Muscle of arm (tissue), 12 donors: ENCODE data around the gene ZC3H10. TPM values are rescaled to one million over a fixed set of nuclear protein-coding genes. Genes with fewer than 3 reads are reported as not detected.

ENCODE experiments used
- DNase-seq: peaks from one replicate; pipeline ENCODE4 v3.0.0-alpha.2; 2013
- polyA plus RNA-seq, 12 donors: library from polyadenylated mRNA; unstranded; fragments of 120-200 nt; gene quantifications; one replicate each; pipeline ENCODE4 v1.2.1, GENCODE V29; 2013; ENCODE audit not compliant: insufficient read length in 12 of 12

ZC3H10 gene
- polyA plus RNA-seq, 12 donors = 3.3 to 8.8 (median 5.0) TPM; not detected in 1

DNA sequence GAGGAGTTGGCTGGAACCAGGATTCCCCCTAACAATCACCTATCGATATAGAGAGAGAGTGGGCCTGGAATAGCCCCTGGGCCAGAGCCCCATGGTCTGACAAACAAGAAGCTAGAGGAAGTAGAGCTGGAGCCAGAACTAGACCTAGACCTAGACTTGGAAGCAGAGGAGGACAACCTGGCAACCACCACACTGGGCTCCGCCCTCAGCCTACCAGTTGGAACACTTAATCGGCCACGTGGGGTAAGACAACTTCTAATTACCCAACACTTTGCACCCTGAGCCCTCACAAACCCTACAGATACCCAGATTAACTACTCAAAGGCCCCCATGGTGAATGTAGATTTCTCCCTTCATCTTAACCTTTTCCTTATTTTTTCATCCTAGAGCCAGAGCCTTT is 18.3 kb upstream of the ZC3H10 start:
- no peak for DNase-seq

DNA sequence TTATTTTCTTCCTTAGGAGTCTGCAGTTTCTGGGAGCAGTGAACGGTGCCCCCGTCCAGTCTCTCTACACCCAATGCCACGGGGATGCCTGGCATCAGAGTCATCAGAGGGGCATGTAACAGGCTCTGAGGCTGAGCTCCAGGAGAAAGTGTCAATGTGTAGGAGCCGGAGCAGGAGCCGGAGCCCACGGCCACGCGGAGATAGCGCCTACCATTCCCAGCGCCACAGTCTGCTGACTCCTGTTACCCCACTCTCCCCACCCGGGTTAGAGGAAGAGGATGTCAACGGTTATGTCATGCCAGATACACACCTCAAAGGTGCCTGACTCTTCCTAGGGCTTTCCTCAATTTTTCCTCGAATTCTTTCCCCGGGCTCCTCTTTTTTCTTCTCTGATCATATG is 17.0 kb upstream of the ZC3H10 start:
- DNase-seq = no peak

DNA sequence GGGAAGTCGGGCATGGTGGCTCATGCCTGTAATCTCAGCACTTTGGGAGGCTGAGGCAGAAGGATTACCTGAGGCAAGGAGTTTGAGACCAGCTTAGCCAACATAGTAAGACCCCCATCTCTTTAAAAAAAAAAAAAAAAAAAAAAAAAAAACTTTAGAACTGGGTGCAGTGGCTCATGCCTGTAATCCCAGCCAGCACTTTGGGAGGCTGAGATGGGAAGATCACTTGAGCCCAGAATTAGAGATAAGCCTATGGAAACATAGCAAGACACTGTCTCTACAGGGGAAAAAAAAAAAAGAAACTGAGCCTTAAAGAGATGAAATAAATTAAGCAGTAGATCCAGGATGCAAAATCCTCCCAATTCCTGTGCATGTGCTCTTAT is 15.4 kb upstream of the ZC3H10 start:
- no peak for DNase-seq

DNA sequence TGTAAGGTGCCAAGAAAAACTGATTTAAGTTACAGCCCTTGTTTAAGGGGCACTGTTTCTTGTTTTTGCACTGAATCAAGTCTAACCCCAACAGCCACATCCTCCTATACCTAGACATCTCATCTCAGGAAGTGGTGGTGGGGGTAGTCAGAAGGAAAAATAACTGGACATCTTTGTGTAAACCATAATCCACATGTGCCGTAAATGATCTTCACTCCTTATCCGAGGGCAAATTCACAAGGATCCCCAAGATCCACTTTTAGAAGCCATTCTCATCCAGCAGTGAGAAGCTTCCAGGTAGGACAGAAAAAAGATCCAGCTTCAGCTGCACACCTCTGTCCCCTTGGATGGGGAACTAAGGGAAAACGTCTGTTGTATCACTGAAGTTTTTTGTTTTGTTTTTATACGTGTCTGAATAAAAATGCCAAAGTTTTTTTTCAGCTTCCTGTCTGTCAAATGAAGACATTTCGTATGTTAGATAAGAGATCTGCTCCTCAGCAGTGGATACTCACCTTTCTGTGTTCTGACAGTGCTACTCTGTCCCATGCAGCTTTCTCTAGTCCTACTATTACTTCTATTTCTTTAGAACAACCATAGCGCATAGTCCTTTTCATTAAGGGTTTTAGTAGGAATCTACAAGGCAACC is 14.9 kb upstream of the ZC3H10 start:
- no peak for DNase-seq

DNA sequence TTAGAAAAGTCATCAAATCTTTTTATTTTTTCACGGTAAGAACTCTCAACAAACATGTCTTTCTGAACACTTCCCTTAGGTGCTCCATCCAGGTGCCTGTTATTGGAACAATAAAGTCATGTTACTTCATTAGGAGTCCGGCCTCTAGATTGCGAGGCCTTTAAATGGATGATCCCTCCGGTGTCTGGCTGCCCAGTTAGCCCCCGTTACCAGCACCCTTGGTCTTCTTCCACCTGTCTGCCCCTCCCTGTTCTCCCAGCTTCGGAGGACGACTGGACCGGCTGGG is 14.3 kb upstream of the ZC3H10 start:
- no peak for DNase-seq

DNA sequence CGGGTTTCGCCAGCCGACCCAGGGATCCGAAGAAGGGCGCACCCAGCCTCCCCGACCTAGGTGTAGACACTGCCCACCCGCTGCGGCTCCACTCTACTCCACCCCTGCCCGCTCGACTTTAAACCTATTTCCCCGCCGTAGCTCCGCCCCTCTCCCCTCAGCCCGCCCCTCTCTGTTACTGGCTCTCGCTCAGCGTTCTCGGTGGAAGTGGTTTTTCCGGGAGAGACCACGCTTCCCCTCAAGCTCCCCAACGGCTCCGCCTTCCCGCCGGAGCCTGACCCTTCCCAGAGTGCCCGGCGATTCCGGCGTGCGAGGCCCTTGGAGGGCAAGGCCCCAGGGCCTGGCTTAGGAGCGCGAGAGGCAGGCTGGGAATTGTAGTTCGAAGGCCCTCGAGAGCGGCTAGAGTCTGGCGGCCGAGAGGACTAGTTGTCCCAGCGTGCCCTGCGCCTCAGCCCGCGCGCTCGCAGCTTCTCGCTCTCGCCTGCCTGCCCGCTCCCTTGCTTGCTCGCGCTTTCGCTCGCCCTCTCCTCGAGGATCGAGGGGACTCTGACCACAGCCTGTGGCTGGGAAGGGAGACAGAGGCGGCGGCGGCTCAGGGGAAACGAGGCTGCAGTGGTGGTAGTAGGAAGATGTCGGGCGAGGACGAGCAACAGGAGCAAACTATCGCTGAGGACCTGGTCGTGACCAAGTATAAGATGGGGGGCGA is 13.8 kb upstream of the ZC3H10 start, which contains the start of gene PA2G4:
Gene PA2G4, plus strand, starts transcription at position 451 of the 706 bp plus-strand sequence. Its CDS starts 179 bp downstream, at position 630.
- DNase-seq = peak; percentile 96

DNA sequence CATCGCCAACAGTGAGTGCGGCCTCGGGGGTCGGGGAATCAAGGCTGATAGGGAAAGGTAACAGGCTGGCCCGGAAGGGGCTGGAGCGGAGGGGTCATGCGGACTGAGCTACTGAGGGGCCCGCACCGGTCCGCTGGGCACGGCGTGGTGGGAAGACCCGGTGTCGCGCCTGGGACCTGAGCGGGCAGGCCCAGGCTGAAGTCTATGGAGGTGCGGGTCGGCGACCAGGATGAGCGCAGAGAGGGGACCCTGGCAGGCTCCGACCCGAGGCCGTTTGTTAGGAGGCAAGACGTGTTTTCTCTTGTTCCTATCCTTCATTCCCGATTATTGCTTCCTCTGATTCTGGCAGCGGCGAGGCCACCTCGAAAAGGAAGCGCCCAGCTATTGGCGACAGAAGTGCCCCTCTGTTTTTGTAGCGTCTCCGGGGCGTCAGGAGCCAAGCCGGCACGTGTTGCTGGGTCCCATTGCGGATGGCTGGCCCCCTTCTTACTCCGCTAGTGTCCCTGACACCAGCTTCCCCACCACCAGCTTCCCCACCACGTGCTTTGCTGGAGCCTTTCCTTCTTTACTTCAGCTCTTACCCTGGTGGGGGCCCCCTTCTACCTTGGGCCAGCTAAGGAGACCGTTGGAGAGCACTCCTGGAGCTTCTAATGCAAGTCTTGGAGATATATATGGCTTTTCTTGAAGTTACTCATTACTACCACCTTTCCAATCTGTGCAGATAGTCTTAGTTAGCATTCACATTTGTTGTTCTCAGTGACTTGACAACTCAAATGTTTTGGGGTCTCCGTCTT is 13.1 kb upstream of the ZC3H10 start:
- no peak for DNase-seq

DNA sequence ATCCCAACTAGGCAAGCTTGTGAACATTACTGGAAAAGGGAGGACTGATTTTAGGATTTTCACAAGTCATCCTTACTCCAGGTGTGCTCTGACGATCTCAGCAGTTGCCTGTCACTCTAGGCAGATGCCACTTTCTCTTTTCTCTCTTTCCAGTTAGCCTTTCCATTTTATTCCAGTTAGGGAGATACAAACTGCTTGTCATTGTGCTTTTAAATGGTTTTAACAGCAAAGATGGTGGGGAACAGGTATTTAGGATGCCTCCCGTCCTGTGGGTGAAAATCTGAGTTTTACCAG is 12.5 kb upstream of the ZC3H10 start:
- DNase-seq = no peak

DNA sequence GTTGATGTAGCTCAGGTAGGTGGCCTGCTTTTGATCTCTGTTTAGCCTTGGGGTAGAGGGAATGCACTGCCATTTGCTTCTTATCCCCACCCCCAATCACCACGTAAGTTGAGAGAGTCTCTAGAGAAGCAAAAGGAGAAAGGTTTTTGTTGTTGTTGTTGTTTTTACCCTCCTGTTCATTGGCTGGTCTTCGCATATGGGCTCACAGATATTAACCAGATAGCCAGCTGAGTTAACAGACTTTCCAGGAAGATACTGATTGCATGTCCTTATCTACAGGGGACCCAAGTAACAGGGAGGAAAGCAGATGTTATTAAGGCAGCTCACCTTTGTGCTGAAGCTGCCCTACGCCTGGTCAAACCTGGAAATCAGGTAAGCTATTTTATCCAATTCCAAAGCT is 10.8 kb upstream of the ZC3H10 start:
- no peak for DNase-seq

DNA sequence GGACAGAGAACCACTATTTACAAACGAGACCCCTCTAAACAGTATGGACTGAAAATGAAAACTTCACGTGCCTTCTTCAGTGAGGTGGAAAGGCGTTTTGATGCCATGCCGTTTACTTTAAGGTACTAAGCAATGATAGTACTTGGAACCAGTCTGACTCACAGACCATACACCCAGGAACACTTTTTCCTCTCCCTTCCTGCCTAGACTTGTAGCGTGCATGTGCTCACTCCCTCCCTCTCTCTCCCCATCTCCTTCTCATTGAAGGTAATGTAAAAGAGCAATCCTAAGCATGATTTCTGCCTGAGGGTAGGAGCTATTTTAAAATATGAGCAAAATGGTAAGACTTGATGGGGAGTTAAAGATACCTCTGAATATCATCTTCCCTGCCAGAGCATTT is 7.5 kb upstream of the ZC3H10 start:
- DNase-seq = no peak

DNA sequence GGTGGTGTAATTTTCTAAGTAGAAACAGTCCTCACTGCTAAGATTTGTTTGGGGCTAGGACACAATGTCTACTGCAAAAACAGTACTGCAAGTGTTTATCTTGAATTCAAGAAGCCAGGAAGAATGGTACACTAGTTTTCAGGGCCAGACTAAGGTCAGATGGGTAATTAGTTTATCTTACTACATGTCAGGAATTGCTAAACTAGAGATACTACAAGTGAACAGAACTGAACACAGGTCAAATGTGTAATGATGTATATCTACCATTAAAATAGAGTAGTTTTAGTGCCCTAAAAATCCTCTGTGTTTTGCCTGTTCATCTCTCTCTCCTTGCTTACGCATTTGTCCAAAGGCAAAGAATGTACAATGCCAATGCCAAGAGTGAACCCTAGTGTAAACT is 4.0 kb upstream of the ZC3H10 start:
- no peak for DNase-seq

DNA sequence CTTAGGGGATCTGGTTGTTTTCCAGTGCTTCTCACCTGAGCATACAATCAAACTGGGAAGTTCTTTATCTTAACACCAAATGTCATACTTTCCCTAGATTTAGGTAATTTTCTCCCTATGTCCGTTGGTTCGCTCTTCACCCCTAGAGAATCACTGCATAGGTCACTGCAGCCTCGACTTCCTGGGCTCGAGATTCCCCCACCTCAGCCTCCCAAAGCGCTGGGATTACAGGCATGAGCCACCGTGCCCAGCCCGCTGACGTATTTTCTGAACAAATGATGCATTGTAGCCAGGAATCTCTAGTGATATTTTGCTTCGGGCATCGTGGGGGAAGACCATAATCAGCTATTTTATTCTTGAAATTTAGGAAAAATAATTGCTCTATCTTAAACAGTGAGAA is 2.7 kb upstream of the ZC3H10 start:
- peak; percentile 17 for DNase-seq

DNA sequence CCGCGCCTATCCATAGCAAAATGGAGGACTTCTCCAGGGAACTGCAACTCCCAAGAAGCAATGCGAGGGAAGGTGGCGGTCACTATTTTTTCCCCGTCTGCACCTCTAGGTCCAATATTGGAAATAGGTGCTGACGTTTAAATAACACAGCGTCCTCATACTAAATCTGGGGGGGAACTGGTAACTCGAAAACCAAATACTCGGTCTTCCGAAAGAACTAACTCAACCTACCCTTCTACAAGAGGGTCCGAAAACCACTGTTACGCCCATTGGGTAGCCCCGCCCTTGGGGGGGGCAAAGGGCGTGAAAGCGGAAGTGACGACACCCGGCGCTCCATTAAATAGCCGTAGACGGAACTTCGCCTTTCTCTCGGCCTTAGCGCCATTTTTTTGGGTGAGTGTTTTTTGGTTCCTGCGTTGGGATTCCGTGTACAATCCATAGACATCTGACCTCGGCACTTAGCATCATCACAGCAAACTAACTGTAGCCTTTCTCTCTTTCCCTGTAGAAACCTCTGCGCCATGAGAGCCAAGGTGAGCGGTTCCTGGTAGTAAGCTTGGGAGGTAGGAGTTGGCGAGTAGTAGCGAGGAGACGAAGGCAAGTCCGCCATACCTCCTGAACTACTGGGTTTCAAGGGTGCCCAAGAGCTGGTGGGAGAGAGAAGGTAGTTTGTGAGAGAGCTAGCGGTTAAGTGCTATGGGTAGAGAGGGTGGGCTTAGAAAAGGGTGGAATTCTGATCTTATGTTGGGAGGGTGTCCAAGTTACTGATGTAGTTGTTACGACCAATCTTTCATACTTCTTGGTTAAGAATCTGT is 1.6 kb upstream of the ZC3H10 start, which contains the start of gene RPL41:
Gene RPL41, plus strand, starts transcription at position 367 of the 815 bp plus-strand sequence.
- DNase-seq = peak; percentile 98

DNA sequence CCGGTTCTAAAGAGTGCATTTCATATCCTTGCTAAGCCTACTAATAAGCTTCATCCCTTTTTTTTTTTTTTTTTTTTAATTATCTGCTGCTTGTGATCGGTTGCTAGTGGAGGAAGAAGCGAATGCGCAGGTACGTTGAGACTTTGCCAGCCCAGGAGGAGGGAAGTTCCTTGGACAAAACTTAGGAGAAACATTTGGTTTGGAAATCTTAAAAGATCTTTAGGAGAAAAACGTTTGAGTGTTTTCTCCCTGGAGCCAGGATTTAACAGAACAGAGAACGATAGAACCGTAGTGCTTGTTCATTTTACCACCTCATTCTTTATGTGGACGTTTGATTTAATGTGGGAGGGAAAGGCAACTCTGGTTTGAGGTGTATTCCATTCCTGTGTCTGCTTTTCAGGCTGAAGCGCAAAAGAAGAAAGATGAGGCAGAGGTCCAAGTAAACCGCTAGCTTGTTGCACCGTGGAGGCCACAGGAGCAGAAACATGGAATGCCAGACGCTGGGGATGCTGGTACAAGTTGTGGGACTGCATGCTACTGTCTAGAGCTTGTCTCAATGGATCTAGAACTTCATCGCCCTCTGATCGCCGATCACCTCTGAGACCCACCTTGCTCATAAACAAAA is 872 bp upstream of the ZC3H10 start:
- DNase-seq = peak; percentile 26

DNA sequence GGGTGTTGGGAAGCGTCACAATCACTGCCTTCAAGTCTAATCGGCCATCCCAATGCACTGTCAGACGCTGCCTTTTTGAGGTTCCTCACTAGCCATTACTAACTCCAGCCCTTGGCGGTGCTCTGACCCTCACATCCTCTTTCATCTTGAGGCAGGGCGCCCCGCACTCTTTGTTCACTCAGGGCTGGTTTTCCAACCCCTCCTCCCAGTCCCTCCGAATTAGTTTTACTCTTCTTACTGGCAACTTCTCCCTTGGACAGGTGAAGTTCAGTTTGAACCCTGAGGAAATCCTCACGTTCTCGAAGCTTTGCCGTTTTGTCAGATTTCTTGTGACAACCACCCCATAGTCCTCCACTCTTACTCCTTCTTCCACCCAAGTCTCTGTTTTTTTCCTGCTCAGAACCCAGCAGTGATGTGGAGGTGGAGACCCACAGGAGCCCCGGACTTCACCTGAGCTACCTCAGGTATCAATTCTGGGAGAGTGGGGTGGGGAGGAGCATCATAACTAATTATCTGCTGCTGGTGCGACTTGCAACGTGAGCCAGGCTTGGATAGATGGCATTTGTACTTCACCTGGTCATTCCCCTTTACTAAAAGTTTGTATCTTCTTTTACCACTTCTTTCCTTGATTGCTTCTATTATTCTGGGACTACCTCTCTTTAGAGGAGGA is 757 bp downstream of the ZC3H10 start:
- no peak for DNase-seq

DNA sequence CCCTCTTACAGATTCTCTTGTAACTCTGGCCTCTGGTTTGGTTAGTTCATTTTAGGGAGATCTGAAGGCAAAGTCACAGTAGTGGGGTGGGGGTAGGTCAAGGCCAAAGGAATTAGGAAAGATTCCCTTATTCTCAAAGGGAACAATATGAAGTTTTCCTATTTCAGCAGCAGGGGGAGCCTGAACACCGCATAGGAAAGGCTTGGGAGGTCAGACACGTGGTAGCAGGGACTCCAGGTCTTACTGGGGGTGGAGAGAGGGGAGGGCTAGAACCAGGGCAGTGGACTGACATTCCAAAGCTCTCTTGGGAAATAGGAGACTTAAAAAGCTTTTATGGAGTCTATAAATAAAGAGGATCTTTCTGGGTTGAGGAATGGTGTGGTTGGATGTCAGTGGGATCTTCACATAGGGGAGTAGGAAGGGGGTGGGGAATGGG is 1.3 kb downstream of the ZC3H10 start:
- DNase-seq = peak; percentile 82

DNA sequence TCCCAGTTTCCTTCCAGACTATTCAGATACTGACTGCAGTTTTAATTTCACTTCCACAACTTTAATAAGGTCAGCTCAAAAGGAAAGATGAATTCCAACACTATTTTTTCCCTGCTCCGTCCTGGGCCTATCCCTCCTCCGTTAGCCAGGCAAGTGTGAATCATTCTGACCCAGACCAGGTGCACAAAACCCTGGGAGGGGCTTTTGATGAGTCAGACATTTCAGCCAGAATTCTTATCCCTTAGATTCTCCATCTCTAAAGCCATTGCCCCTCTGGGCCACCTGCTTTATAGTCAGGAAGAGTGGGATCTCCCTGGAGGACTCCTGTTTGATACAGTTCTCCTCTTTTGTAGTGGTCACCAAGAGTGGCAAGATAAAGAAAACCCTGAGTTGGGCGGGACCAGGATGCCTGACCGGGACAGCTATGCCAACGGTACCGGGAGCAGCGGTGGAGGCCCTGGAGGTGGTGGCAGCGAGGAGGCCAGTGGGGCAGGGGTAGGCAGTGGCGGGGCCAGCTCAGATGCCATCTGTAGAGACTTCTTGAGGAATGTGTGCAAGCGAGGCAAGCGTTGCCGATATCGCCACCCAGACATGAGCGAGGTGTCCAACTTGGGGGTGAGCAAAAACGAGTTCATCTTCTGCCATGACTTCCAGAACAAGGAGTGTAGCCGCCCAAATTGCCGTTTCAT is 2.2 kb downstream of the ZC3H10 start:
- DNase-seq = no peak

DNA sequence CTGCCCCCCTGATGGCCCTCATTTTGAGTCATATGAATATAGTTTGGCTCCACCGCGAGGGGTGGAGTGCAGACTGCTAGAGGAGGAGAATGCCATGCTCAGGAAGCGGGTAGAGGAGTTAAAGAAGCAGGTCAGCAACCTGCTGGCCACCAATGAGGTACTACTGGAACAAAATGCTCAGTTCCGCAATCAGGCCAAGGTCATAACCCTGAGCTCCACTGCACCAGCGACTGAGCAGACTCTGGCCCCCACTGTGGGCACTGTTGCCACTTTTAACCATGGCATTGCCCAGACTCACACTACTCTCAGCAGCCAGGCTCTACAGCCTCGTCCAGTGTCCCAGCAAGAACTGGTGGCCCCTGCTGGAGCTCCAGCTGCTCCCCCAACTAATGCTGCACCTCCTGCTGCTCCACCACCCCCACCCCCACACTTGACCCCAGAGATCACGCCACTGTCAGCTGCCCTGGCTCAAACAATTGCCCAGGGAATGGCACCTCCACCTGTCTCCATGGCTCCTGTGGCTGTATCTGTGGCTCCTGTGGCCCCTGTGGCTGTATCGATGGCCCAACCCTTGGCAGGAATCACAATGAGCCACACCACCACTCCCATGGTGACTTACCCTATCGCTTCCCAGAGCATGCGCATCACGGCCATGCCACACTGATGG is 3.3 kb downstream of the ZC3H10 start:
- DNase-seq = no peak

DNA sequence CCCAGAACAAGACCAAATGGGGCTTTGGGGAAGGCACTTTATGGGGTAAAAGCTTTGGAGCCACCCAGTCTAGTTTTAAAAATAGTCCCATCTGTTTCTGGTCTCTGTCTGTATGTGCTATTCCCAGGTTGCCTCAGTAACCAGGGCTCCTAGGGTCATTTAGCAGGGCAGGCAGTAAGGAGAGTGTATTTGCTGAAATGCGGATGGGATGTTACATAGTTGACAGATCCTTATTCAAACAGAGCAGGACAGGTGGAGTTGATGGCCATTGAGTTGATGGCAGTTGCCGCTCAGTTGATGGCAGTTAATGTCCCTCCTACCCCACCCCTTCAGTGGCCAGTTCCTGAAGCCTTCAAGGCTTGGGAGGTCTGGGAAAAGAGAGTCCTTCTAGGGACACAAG is 4.6 kb downstream of the ZC3H10 start:
- DNase-seq = no peak

DNA sequence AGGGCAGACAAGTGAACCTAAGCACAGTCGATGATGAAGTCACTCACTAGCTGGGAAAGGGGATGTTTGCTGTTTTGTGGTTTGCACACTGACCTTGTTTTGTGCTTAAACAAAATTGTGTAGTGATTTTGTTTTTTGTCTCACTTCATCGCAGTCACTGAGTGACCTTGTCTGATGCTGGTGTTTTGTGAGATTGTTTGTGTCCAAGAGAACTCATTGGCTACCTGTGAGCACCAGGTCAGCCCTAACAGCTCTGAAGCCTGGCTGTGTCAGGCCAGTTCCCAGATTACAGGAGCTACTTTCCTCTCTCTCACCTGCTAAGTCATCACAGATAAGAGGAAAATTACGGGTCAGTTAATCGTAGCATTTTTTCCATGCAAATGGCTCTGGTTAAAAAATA is 6.1 kb downstream of the ZC3H10 start:
- DNase-seq = no peak
